Transverse colon (tissue), 4 donors: ENCODE data around the gene CSRP1.

ENCODE experiments used
- POLR2A ChIP-seq: fragments of 450-650 bp; IDR thresholded peaks from one replicate; pipeline ENCODE4 v1.6.1; 2016; ENCODE audit warnings: antibody characterized with exemption, mild to moderate bottlenecking, moderate library complexity
- POLR2AphosphoS5 ChIP-seq, 3 donors: sonication (generic); formaldehyde crosslinking; IDR thresholded peaks; one replicate each; pipeline ENCODE4 v1.6.1; 2016; ENCODE audit warnings: antibody characterized with exemption in 3 of 3
- TF ChIP-seq, protein P1 (sequence below), 5 experiments: fragments of 200-600 bp in 3 of 5; fragments of 450-650 bp in 2 of 5; sonication (generic) in 3 of 5; IDR thresholded peaks; 1 replicate in 2 of 5; 2 replicates in 3 of 5; pipeline ENCODE4 v1.5.1; 2016 to 2017; ENCODE audit warnings: antibody characterized with exemption in 5 of 5, inconsistent platforms in 3 of 5, mild to moderate bottlenecking in 2 of 5, moderate library complexity in 1 of 5

DNA sequence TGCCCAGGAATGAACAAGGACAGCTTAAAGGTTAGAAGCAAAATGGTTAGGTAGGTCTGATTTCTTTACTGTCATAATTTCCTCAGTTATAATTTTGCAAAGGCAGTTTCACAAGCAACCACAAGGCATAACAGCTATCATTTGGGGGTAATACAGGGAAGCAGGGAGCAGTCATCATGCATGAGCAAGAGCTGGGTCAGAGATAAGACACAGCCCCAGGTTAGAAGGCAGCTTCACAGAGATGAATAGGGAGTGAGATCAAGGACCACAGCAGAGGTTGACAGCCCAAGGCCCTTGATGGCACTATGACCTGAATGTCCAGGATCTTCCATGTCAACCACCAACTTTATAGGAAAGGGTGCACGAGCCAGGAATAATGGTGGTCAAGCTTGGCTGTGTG is 9.0 kb upstream of the CSRP1 start:
- TF ChIP-seq, protein P1, sequence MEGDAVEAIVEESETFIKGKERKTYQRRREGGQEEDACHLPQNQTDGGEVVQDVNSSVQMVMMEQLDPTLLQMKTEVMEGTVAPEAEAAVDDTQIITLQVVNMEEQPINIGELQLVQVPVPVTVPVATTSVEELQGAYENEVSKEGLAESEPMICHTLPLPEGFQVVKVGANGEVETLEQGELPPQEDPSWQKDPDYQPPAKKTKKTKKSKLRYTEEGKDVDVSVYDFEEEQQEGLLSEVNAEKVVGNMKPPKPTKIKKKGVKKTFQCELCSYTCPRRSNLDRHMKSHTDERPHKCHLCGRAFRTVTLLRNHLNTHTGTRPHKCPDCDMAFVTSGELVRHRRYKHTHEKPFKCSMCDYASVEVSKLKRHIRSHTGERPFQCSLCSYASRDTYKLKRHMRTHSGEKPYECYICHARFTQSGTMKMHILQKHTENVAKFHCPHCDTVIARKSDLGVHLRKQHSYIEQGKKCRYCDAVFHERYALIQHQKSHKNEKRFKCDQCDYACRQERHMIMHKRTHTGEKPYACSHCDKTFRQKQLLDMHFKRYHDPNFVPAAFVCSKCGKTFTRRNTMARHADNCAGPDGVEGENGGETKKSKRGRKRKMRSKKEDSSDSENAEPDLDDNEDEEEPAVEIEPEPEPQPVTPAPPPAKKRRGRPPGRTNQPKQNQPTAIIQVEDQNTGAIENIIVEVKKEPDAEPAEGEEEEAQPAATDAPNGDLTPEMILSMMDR (IDR thresholded peaks at IDR 0.05), result no peak
- TF ChIP-seq POLR2A, result no peak
- no peak for TF ChIP-seq POLR2AphosphoS5 (IDR thresholded peaks at IDR 0.05)
